K562 (cell line): ENCODE data around the gene PRICKLE2. TPM values are rescaled to one million over a fixed set of nuclear protein-coding genes. Genes with fewer than 3 reads are reported as not detected.

ENCODE experiments used
- ATAC-seq: fragments of 200-7000 bp; cut with Tn5 transposase; 3 replicates; pipeline ENCODE4 v1.9.1; 2020; ENCODE audit warnings: moderate library complexity
- BruUV-seq: library from RNA; stranded (reverse); fragments of 400-500 nt; replicated peaks from 2 replicates; lab custom pipeline; 2021; lab: Mats Ljungman, UMichigan
- CTCF ChIA-PET: fragments of 300-600 bp; formaldehyde crosslinking; extraction: SDS; loops from one replicate; lab custom pipeline; 2021; ENCODE audit warnings: low intra/inter-chr PET ratio; lab: Yijun Ruan, JAX
- POLR2A ChIA-PET: fragments of 300-600, 350-650 bp; sonication (Branson Sonifier 250); formaldehyde crosslinking; extraction: SDS; loops from one replicate; lab custom pipeline; 2021; ENCODE audit warnings: antibody characterized with exemption, inconsistent platforms; lab: Yijun Ruan, JAX
- DNase-seq, 4 experiments: peaks; one replicate each; pipeline versions ENCODE4 v3.0.0 to v3.0.0-alpha.2; 2011 to 2018; ENCODE audit warnings: low spot score in 3 of 4, mixed read lengths in 3 of 4; ENCODE audit errors: extremely low read depth in 1 of 4
- FAIRE-seq: peaks from 2 replicates; lab custom pipeline; 2011; peaks lifted over from hg19 to GRCh38; lab: Jason Lieb, UNC
- H2AFZ ChIP-seq: 2 replicates; pipeline ENCODE4 v1.6.0; 2011; ENCODE audit warnings: low read depth, low read length, control low read depth, inconsistent platforms
- H3K27ac ChIP-seq: fragments of 200-600 bp; 3 replicates; pipeline ENCODE4 v1.8.0; 2011; ENCODE audit warnings: low read depth, mild to moderate bottlenecking, control low read depth, inconsistent platforms, low read length, moderate library complexity, mixed read lengths; ENCODE audit errors: extremely low read depth
- H3K27me3 ChIP-seq, 2 experiments: fragments of 300-600 bp in 1 of 2; 2 replicates in 1 of 2; 3 replicates in 1 of 2; pipeline versions ENCODE4 v1.6.0 to v1.8.0; 2011; ENCODE audit warnings: inconsistent platforms in 2 of 2, low read length in 2 of 2, mild to moderate bottlenecking in 1 of 2, mixed read lengths in 1 of 2, moderate library complexity in 1 of 2; ENCODE audit not compliant: control insufficient read depth in 2 of 2, insufficient read depth in 2 of 2
- H3K36me3 ChIP-seq: fragments of 300-600 bp; 3 replicates; pipeline ENCODE4 v1.8.0; 2011; ENCODE audit warnings: mild to moderate bottlenecking, low read length, inconsistent platforms; ENCODE audit not compliant: control insufficient read depth, insufficient read depth
- H3K4me1 ChIP-seq, 2 experiments: fragments of 200-600 bp in 1 of 2; replicated peaks in 1 of 2; 2 replicates in 1 of 2; 3 replicates in 1 of 2; pipeline versions ENCODE4 v1.5.1 to v1.8.0; 2011; ENCODE audit warnings: inconsistent platforms in 2 of 2, low read length in 2 of 2, mild to moderate bottlenecking in 1 of 2, mixed read lengths in 1 of 2, moderate library complexity in 1 of 2; ENCODE audit not compliant: control insufficient read depth in 2 of 2, insufficient read depth in 2 of 2
- H3K4me2 ChIP-seq: 2 replicates; pipeline ENCODE4 v1.6.1; 2011; ENCODE audit warnings: low read length, control low read depth, inconsistent platforms, mixed read lengths; ENCODE audit not compliant: insufficient read depth
- H3K4me3 ChIP-seq: fragments of 200-600 bp; sonication (generic), shearing (Covaris generic); 2 replicates; pipeline ENCODE4 v1.5.1; 2016; ENCODE audit warnings: control low read depth, inconsistent platforms
- H3K79me2 ChIP-seq: fragments of 200-600 bp; 3 replicates; pipeline ENCODE4 v1.8.0; 2011; ENCODE audit warnings: low read length, inconsistent platforms; ENCODE audit not compliant: control insufficient read depth, insufficient read depth
- H3K9ac ChIP-seq, 2 experiments: 2 replicates each; pipeline versions ENCODE4 v1.6.0 to v1.6.1; 2011; ENCODE audit warnings: low read depth in 2 of 2, low read length in 2 of 2, control low read depth in 1 of 2, inconsistent platforms in 1 of 2, mild to moderate bottlenecking in 1 of 2, mixed read lengths in 1 of 2; ENCODE audit not compliant: insufficient read depth in 1 of 2
- H3K9me1 ChIP-seq: one replicate; pipeline ENCODE4 v1.6.0; 2011; ENCODE audit warnings: inconsistent platforms, mild to moderate bottlenecking, low read length, moderate library complexity; ENCODE audit not compliant: control insufficient read depth, insufficient read depth
- H3K9me3 ChIP-seq: replicated peaks from 2 replicates; pipeline ENCODE4 v1.5.1; 2011; ENCODE audit warnings: low read depth, low read length, inconsistent platforms; ENCODE audit not compliant: control insufficient read depth, insufficient read depth
- H4K20me1 ChIP-seq: replicated peaks from 2 replicates; pipeline ENCODE4 v1.6.1; 2011; ENCODE audit warnings: low read length, inconsistent platforms, mixed read lengths; ENCODE audit not compliant: control insufficient read depth, insufficient read depth
- CHD1 ChIP-seq: fragments of 200-600 bp; sonication (generic); IDR thresholded peaks from one replicate; pipeline ENCODE4 v1.6.1; 2012; ENCODE audit warnings: mild to moderate bottlenecking, moderate library complexity, low read length, inconsistent platforms
- ELF2 ChIP-seq: fragments of 250-450 bp; sonication (Bioruptor Pico); IDR thresholded peaks from 2 replicates; pipeline ENCODE4 v1.5.0; 2021; ENCODE audit warnings: mild to moderate bottlenecking
- PRMT5 ChIP-seq: sonication (generic); formaldehyde crosslinking; IDR thresholded peaks from 2 replicates; pipeline ENCODE4 v1.5.0; 2020; ENCODE audit warnings: missing genetic modification reagents
- RBM15 ChIP-seq: fragments of 200-400 bp; formaldehyde crosslinking; IDR thresholded peaks from 2 replicates; pipeline ENCODE4 v1.6.1; 2018; ENCODE audit warnings: mild to moderate bottlenecking, low read length, moderate library complexity; ENCODE audit not compliant: insufficient read depth
- ZNF583 ChIP-seq: fragments of 250-450 bp; sonication (Bioruptor Pico); IDR thresholded peaks from 2 replicates; pipeline ENCODE4 v1.4.0; 2020
- ZNF766 ChIP-seq: fragments of 200-800 bp; sonication (Bioruptor generic); conservative IDR thresholded peaks from 2 replicates; pipeline ENCODE4 v1.6.1; 2016; ENCODE audit warnings: missing genetic modification characterization, missing compliant biosample characterization
- WGBS: fragments of 100-300 bp; shearing (Covaris generic); methylation state at CpG from one replicate; pipeline ENCODE4 v1.1.6; 2016; ENCODE audit warnings: low coverage, mixed read lengths; ENCODE audit not compliant: insufficient coverage; ENCODE audit errors: missing lambda C conversion rate; 5-methylcytosine and 5-hydroxymethylcytosine counted together
- in situ Hi-C: fragments of 300-500 bp; cut with MboI; formaldehyde crosslinking; loops from 4 replicates; pipeline ENCODE4 v1.15.0; 2018; ENCODE audit warnings: inconsistent platforms, mixed read lengths
- intact Hi-C: fragments of 100-400 bp; cut with micrococcal nuclease; formaldehyde crosslinking; loops from 2 replicates; pipeline ENCODE4 v1.14.2; 2022
- polyA plus RNA-seq, 8 experiments: library from polyadenylated mRNA; depleted of rRNA in 4 of 8; stranded (reverse) in 5 of 8; unstranded in 3 of 8; fragments of >200 nt; fragmentation: Nextera tagmentation in 2 of 8; fragmentation: Illumina TruSeq in 1 of 8; extraction: Ambion mirVana in 2 of 8; extraction: Trizol in 1 of 8; gene quantifications; 2 replicates each; pipeline versions ENCODE4 v1.2.1 to v1.2.3, GENCODE V29; 2011 to 2014; ENCODE audit warnings: inconsistent platforms in 1 of 8, missing spikeins in 1 of 8
- total RNA-seq, 7 experiments: library from RNA; depleted of rRNA in 6 of 7; stranded (reverse); fragments of >200 nt in 6 of 7; fragmentation: Illumina TruSeq in 2 of 7; extraction: Trizol in 2 of 7; gene quantifications; 2 replicates each; pipeline versions ENCODE4 v1.2.1 to v1.2.3, GENCODE V29; 2011 to 2021; ENCODE audit warnings: low replicate concordance in 1 of 7
- TF ChIP-seq, protein P1 (sequence below), 3 experiments: fragments of 200-800 bp in 1 of 3; fragments of 250-450 bp in 1 of 3; fragments of 450-650 bp in 1 of 3; sonication (Bioruptor Pico) in 1 of 3; sonication (Bioruptor generic) in 1 of 3; formaldehyde crosslinking in 1 of 3; IDR thresholded peaks; 2 replicates each; pipeline versions ENCODE4 v1.6.1 to v1.8.0; 2016 to 2022; ENCODE audit warnings: mild to moderate bottlenecking in 2 of 3, missing genetic modification characterization in 2 of 3, missing compliant biosample characterization in 1 of 3, moderate library complexity in 1 of 3

PRICKLE2 gene
- total and polyA plus RNA-seq, 9 of the 15 experiments (the other 6 are each of a cell fraction or from before 2014, with no cell fraction given), result 0.07 to 0.09 TPM; not detected in 7

DNA sequence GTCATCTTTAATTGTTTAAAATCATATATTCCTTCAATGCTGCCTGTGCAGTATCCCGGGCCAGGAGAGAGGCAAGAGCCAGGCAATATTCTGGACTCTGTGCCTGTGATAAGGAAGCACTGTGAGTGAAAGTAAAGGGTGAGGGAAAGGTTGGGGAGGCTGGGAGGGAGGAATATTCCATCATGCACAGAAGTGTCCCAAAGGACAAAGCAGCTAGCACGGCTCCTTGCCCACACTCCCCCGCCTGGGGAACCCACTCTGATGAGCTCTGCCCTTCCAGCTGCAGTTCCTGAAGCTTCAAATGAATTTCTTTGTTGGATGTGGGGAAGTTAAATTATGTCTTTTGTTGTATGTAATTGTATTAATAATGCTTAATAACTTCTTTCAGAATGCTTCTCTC, 1.5 kb upstream of the PRICKLE2 start:
- Histone ChIP-seq H3K36me3 (no peaks in the 10 kb centered on the region), H3K9ac (no peak overlapping the region)
- ATAC-seq, result no peak
- no peak for FAIRE-seq
- TF ChIP-seq, protein P1, sequence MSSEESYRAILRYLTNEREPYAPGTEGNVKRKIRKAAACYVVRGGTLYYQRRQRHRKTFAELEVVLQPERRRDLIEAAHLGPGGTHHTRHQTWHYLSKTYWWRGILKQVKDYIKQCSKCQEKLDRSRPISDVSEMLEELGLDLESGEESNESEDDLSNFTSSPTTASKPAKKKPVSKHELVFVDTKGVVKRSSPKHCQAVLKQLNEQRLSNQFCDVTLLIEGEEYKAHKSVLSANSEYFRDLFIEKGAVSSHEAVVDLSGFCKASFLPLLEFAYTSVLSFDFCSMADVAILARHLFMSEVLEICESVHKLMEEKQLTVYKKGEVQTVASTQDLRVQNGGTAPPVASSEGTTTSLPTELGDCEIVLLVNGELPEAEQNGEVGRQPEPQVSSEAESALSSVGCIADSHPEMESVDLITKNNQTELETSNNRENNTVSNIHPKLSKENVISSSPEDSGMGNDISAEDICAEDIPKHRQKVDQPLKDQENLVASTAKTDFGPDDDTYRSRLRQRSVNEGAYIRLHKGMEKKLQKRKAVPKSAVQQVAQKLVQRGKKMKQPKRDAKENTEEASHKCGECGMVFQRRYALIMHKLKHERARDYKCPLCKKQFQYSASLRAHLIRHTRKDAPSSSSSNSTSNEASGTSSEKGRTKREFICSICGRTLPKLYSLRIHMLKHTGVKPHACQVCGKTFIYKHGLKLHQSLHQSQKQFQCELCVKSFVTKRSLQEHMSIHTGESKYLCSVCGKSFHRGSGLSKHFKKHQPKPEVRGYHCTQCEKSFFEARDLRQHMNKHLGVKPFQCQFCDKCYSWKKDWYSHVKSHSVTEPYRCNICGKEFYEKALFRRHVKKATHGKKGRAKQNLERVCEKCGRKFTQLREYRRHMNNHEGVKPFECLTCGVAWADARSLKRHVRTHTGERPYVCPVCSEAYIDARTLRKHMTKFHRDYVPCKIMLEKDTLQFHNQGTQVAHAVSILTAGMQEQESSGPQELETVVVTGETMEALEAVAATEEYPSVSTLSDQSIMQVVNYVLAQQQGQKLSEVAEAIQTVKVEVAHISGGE (CRISPR knock-in tag; IDR thresholded peaks at IDR 0.05), result peak in 1 of 3 experiments; percentile 67; a peak in 2 of 6 replicates
- TF ChIP-seq PRMT5, result no peak
- TF ChIP-seq ZNF766 (CRISPR knock-in tag), result no peak
- TF ChIP-seq RBM15, result no peak
- TF ChIP-seq ZNF583, result no peak
- no peak for TF ChIP-seq ELF2 (CRISPR knock-in tag)
- TF ChIP-seq CHD1, result no peak
- TF ChIP-seq, all 486 proteins: peak for 1
- CTCF ChIA-PET, result no interaction called here
- in situ Hi-C loops (no loop called here), intact Hi-C loops (no loop called here)
- Histone ChIP-seq H3K4me2 (no peak overlapping the region), H3K4me3 (no peak overlapping the region), H3K27ac (no peak overlapping the region), H4K20me1 (no peaks in the 10 kb centered on the region), H3K9me3 (no peaks in the 10 kb centered on the region), H2AFZ (no peak overlapping the region), H3K9me1 (no peaks in the 10 kb centered on the region), H3K4me1 (no peaks in the 10 kb centered on the region), H3K27me3 (no peaks in the 10 kb centered on the region), H3K79me2 (no peaks in the 10 kb centered on the region)
- POLR2A ChIA-PET, result no interaction called here
- no peak for DNase-seq
- WGBS, result 0% methylated on average over 1 of the region's 3 CpGs
- no TSS peak for BruUV-seq
